GM06990 (cell line): ENCODE results near the gene PDZRN3.
A peak's percentile ranks its signal among the peaks of the same experiment; 100 is the strongest.

ENCODE experiments used
- DNase-seq: peaks from one replicate; pipeline ENCODE4 v3.0.0-alpha.2; 2011; ENCODE audit not compliant: insufficient read length; ENCODE audit errors: extremely low read depth
- H3K27me3 ChIP-seq: replicated peaks from 2 replicates; pipeline ENCODE4 v1.6.0; 2011; ENCODE audit warnings: low read length; ENCODE audit not compliant: control insufficient read depth, insufficient read depth
- H3K36me3 ChIP-seq: 2 replicates; pipeline ENCODE4 v1.5.1; 2011; ENCODE audit warnings: low read length; ENCODE audit not compliant: control insufficient read depth, insufficient read depth
- H3K4me3 ChIP-seq: replicated peaks from 2 replicates; pipeline ENCODE4 v1.5.1; 2011; ENCODE audit warnings: low read depth, mild to moderate bottlenecking, control low read depth, low read length
- TF ChIP-seq, protein P1 (sequence below): IDR thresholded peaks from 2 replicates; pipeline ENCODE4 v1.5.1; 2011; ENCODE audit warnings: low read length, control low read depth, mild to moderate bottlenecking, inconsistent platforms; ENCODE audit not compliant: insufficient read depth, poor library complexity, severe bottlenecking

Gene PDZRN3

DNA sequence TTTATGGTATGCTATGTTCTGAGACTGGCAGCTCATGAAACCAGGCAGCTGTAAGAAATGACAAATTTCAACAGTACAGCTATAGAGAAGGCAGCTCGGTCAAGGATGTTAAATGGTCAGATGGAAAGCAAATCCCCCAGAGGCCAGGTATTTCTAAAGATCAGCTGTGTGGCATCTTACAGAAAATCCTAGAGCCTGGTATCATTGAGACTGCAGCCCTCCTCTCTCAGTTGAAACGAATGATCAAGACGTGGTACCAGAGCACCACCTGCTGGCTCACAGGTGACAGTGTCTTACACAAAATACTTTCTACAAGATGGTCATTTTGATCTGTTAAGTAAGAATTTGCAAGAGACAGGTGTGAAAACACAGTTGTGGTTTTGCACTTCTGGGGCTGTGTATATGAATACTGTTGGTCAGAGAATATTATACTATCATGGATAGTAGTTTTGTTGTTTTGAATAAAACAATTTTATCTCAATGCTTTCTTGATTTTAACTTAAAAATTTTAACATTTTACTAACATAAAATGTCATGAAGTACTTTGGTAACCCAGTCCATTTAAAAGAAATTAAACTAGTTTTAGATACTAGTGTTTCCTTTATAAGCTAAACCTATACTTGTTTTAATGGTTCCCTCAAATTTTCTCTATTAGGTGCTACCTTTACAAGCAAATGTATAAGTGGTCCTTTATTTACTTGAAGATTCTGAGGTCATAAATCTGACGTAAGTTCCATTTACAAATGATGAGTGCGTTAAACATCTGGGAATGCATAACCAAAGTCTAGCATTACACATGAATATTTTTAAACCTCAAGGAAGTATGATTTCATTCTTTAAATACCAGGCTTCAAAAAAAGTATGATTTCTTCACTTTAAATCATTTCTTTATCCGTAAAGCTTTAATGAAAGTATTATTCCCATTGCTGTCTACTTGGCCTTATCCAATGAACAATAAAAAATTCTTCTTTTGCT is 121.8 kb downstream of the PDZRN3 start:
- DNase-seq, result peak; percentile 28
- no peaks in the 10 kb centered on the region for H3K36me3 ChIP-seq
- no peak overlapping the region for H3K4me3 ChIP-seq
- TF ChIP-seq, protein P1, sequence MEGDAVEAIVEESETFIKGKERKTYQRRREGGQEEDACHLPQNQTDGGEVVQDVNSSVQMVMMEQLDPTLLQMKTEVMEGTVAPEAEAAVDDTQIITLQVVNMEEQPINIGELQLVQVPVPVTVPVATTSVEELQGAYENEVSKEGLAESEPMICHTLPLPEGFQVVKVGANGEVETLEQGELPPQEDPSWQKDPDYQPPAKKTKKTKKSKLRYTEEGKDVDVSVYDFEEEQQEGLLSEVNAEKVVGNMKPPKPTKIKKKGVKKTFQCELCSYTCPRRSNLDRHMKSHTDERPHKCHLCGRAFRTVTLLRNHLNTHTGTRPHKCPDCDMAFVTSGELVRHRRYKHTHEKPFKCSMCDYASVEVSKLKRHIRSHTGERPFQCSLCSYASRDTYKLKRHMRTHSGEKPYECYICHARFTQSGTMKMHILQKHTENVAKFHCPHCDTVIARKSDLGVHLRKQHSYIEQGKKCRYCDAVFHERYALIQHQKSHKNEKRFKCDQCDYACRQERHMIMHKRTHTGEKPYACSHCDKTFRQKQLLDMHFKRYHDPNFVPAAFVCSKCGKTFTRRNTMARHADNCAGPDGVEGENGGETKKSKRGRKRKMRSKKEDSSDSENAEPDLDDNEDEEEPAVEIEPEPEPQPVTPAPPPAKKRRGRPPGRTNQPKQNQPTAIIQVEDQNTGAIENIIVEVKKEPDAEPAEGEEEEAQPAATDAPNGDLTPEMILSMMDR, result peak; percentile 80
- no peaks in the 10 kb centered on the region for H3K27me3 ChIP-seq

- no peak overlapping the region for H3K4me3 ChIP-seq
- no peak for DNase-seq
- TF ChIP-seq, protein P1, result no peak
- H3K36me3 ChIP-seq, result no peaks in the 10 kb centered on the region
- H3K27me3 ChIP-seq, result no peaks in the 10 kb centered on the region
These were observed 124.4 kb downstream of the PDZRN3 start for GRCh38 chr3:73500321-73500720.

- Histone ChIP-seq H3K4me3 (no peak overlapping the region), H3K27me3 (no peaks in the 10 kb centered on the region), H3K36me3 (no peaks in the 10 kb centered on the region)
- peak; percentile 25 for DNase-seq
- TF ChIP-seq, protein P1, result no peak
These were observed 125.0 kb downstream of the PDZRN3 start for GRCh38 chr3:73499787-73500186.

GRCh38 chr3:73498764-73499622 is 125.7 kb downstream of the PDZRN3 start:
- no peak for DNase-seq
- H3K36me3 ChIP-seq, result no peaks in the 10 kb centered on the region
- TF ChIP-seq, protein P1, result no peak
- no peaks in the 10 kb centered on the region for H3K27me3 ChIP-seq
- no peak overlapping the region for H3K4me3 ChIP-seq

- TF ChIP-seq, protein P1, result no peak
These were observed 126.9 kb downstream of the PDZRN3 start for GRCh38 chr3:73497646-73498406.

More at GRCh38 chr3:73497646-73498406, 126.9 kb downstream of the PDZRN3 start:
- Histone ChIP-seq H3K27me3 (no peaks in the 10 kb centered on the region), H3K36me3 (no peaks in the 10 kb centered on the region), H3K4me3 (no peak overlapping the region)
- DNase-seq, result no peak
